ENCODE data around the gene SLMAP. TPM values are rescaled to one million over a fixed set of nuclear protein-coding genes. Genes with fewer than 3 reads are reported as not detected.

Gene SLMAP
- total and polyA plus RNA-seq, 2 of the 13 experiments (the other 11 are each of a cell fraction or from before 2014, with no cell fraction given), result 24.0 to 48.3 TPM

DNA sequence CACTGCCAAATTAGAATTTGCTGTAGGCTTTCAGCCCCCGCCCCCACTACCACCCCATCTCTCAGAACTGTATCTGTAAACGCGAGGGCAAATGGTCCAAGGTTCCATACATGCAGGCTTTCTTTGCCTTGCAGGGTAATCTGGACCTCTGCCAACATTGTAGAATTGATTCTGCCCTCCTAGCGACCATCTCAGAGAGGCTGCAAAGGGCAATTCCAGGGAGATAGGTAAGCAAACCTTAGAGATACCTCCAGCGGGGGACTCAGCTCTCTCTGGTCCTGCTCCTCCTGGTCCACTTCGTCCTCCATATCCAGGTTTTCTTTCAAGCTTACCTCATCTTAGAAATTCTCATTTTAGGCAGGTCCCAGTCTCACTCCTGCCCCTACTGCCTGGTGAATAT lies 64.4 kb downstream of the SLMAP start (continued):
- TF ChIP-seq, protein P1, sequence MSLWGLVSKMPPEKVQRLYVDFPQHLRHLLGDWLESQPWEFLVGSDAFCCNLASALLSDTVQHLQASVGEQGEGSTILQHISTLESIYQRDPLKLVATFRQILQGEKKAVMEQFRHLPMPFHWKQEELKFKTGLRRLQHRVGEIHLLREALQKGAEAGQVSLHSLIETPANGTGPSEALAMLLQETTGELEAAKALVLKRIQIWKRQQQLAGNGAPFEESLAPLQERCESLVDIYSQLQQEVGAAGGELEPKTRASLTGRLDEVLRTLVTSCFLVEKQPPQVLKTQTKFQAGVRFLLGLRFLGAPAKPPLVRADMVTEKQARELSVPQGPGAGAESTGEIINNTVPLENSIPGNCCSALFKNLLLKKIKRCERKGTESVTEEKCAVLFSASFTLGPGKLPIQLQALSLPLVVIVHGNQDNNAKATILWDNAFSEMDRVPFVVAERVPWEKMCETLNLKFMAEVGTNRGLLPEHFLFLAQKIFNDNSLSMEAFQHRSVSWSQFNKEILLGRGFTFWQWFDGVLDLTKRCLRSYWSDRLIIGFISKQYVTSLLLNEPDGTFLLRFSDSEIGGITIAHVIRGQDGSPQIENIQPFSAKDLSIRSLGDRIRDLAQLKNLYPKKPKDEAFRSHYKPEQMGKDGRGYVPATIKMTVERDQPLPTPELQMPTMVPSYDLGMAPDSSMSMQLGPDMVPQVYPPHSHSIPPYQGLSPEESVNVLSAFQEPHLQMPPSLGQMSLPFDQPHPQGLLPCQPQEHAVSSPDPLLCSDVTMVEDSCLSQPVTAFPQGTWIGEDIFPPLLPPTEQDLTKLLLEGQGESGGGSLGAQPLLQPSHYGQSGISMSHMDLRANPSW (CRISPR knock-in tag; IDR thresholded peaks at IDR 0.05; ENCODE audit: borderline replicate concordance), result no peak
- TF ChIP-seq PRPF4 (IDR thresholded peaks at IDR 0.05; ENCODE audit: low read depth, low read length, poor library complexity, severe bottlenecking), result no peak

DNA sequence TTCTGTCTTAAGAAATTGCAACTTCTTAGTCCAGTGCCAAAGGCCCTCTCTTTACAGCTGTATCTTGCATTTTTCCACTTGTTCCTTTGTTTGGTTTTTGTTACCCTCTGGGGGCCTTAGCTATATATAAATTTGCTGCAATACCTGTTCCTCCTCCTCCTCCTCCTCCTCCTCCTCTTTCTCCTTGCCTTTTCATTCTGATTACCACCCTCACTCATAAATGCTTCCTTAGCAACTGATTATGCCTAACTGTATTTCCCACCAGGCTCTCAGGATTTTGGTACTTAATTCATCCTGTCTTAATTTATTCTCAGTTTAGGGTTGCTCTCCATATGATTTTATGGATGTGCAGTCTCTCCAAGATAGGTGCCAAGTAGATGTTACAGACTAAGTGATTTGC lies 65.7 kb downstream of the SLMAP start:
- Histone ChIP-seq H3K36me3 (replicated peaks in 1 of 2; ENCODE audit: control insufficient read depth in 1 of 2, insufficient read depth in 2 of 2, low read length in 2 of 2) (no peaks in the 10 kb centered on the region), H3K4me2 (ENCODE audit: low read depth, low read length) (no peak overlapping the region), H3K27me3 (ENCODE audit: control insufficient read depth in 1 of 2, insufficient read depth in 2 of 2, low read length in 2 of 2) (no peaks in the 10 kb centered on the region), H3K79me2 (ENCODE audit: insufficient read depth, low read length) (peaks cover 78% of the 10 kb centered on the region), H4K20me1 (ENCODE audit: insufficient read depth, low read length) (peaks cover 10% of the 10 kb centered on the region; the same call in 1 of the 2 replicates), H3K27ac (ENCODE audit: extremely low read length, insufficient read depth, low read length) (no peak overlapping the region), H2AFZ (ENCODE audit: low read length) (no peak overlapping the region), H3K9me3 (ENCODE audit: low read length) (no peaks in the 10 kb centered on the region), H3K4me3 (replicated peaks in 1 of 3; ENCODE audit: insufficient read depth in 1 of 3, low read depth in 2 of 3, low read length in 3 of 3) (no peak overlapping the region), H3K4me1 (ENCODE audit: insufficient read depth, low read length) (peaks cover 81% of the 10 kb centered on the region), H3K9ac (ENCODE audit: insufficient read depth, low read depth, low read length) (no peak overlapping the region)
- BruUV-seq (replicated peaks), result no TSS peak
- POLR2A ChIA-PET, result interaction anchor here (1.1 kb wide), 1 partner anchor 13 kb away, joined by 3 read pairs; no protein-coding TSS in a partner anchor
- intact Hi-C loops (cut with micrococcal nuclease; ENCODE audit: unreplicated experiment) (loop anchor here (10.0 kb wide), 1 partner anchor 227 kb away; the partner anchor contains the start of gene ARF4), in situ Hi-C loops (cut with HindIII; ENCODE audit: extremely low pct_ligation_motif_present, low pct_unique_long_range_greater_than_20kb) (no loop called here)
- DNase-seq (ENCODE audit: low spot score) (no peak), FAIRE-seq (no peak), ATAC-seq (no peak)
- TF ChIP-seq ZNF816 (CRISPR knock-in tag; IDR thresholded peaks at IDR 0.05; ENCODE audit: borderline replicate concordance) (no peak), PLSCR1 (CRISPR knock-in tag; IDR thresholded peaks at IDR 0.05; ENCODE audit: borderline replicate concordance) (no peak), POLR2AphosphoS2 (IDR thresholded peaks at IDR 0.05; ENCODE audit: low read depth, low read length) (no peak), RFX5 (IDR thresholded peaks at IDR 0.05; ENCODE audit: low read depth, low read length) (peak; percentile 70; the same call in 1 of the 2 replicates)
- CTCF ChIA-PET (ENCODE audit: low intra/inter-chr PET ratio, low total read pairs), result no interaction called here
